Mucosa of stomach (tissue), 1 donor: Measurements from ENCODE around the gene IL1A.

Experiments used
- H3K27me3 ChIP-seq: one replicate; pipeline ENCODE4 v1.7.0; 2013; ENCODE audit warnings: mild to moderate bottlenecking, low read length; ENCODE audit not compliant: control insufficient read depth, insufficient read depth
- H3K36me3 ChIP-seq: one replicate; pipeline ENCODE4 v1.7.0; 2013; ENCODE audit warnings: low read length; ENCODE audit not compliant: control insufficient read depth, insufficient read depth
- H3K4me1 ChIP-seq: one replicate; pipeline ENCODE4 v1.7.0; 2013; ENCODE audit warnings: mild to moderate bottlenecking, low read length; ENCODE audit not compliant: control insufficient read depth, insufficient read depth
- H3K4me3 ChIP-seq: one replicate; pipeline ENCODE4 v1.7.0; 2013; ENCODE audit warnings: low read length
- H3K9ac ChIP-seq: one replicate; pipeline ENCODE4 v1.7.0; 2013; ENCODE audit warnings: mild to moderate bottlenecking, low read length, moderate library complexity
- H3K9me3 ChIP-seq: one replicate; pipeline ENCODE4 v1.7.0; 2013; ENCODE audit warnings: mild to moderate bottlenecking, low read length, moderate library complexity; ENCODE audit not compliant: control insufficient read depth
- donor health status: Pancreatic carcinoma.

IL1A gene

GRCh38 chr2:112749755-112750559 lies 34.3 kb downstream of the IL1A start:
- Histone ChIP-seq H3K36me3 (no peaks in the 10 kb centered on the region), H3K27me3 (no peaks in the 10 kb centered on the region), H3K9ac (no peak overlapping the region), H3K4me3 (no peak overlapping the region), H3K4me1 (peaks cover 3% of the 10 kb centered on the region), H3K9me3 (no peaks in the 10 kb centered on the region)

GRCh38 chr2:112740527-112740926 lies 43.8 kb downstream of the IL1A start:
- Histone ChIP-seq H3K9me3 (no peaks in the 10 kb centered on the region), H3K27me3 (no peaks in the 10 kb centered on the region), H3K4me3 (no peak overlapping the region), H3K36me3 (no peaks in the 10 kb centered on the region), H3K4me1 (peaks cover 24% of the 10 kb centered on the region), H3K9ac (no peak overlapping the region)

GRCh38 chr2:112737542-112738232 lies 46.6 kb downstream of the IL1A start:
- Histone ChIP-seq H3K27me3 (no peaks in the 10 kb centered on the region), H3K9ac (no peak overlapping the region), H3K36me3 (no peaks in the 10 kb centered on the region), H3K9me3 (no peaks in the 10 kb centered on the region), H3K4me3 (no peak overlapping the region), H3K4me1 (peaks cover 24% of the 10 kb centered on the region)

GRCh38 chr2:112733871-112734270 lies 50.4 kb downstream of the IL1A start:
- Histone ChIP-seq H3K4me1 (peaks cover 7% of the 10 kb centered on the region), H3K36me3 (no peaks in the 10 kb centered on the region), H3K9me3 (no peaks in the 10 kb centered on the region), H3K4me3 (no peak overlapping the region), H3K9ac (no peak overlapping the region), H3K27me3 (no peaks in the 10 kb centered on the region)

- Histone ChIP-seq H3K9me3 (no peaks in the 10 kb centered on the region), H3K27me3 (no peaks in the 10 kb centered on the region), H3K4me1 (peaks cover 7% of the 10 kb centered on the region), H3K4me3 (no peak overlapping the region), H3K36me3 (no peaks in the 10 kb centered on the region), H3K9ac (no peak overlapping the region)
These were observed 50.8 kb downstream of the IL1A start for GRCh38 chr2:112733456-112733855.

GRCh38 chr2:112731479-112731878 lies 52.8 kb downstream of the IL1A start:
- no peak overlapping the region for H3K9ac ChIP-seq
- no peaks in the 10 kb centered on the region for H3K27me3 ChIP-seq
- no peak overlapping the region for H3K4me3 ChIP-seq
- no peaks in the 10 kb centered on the region for H3K9me3 ChIP-seq
- no peaks in the 10 kb centered on the region for H3K36me3 ChIP-seq
- peaks cover 7% of the 10 kb centered on the region for H3K4me1 ChIP-seq

GRCh38 chr2:112730791-112731190 lies 53.5 kb downstream of the IL1A start:
- Histone ChIP-seq H3K9ac (no peak overlapping the region), H3K27me3 (no peaks in the 10 kb centered on the region), H3K36me3 (no peaks in the 10 kb centered on the region)

GRCh38 chr2:112730216-112730615 lies 54.1 kb downstream of the IL1A start:
- H3K9me3 ChIP-seq: no peaks in the 10 kb centered on the region
- no peaks in the 10 kb centered on the region for H3K36me3 ChIP-seq
- no peak overlapping the region for H3K4me3 ChIP-seq
- H3K9ac ChIP-seq: no peak overlapping the region
- H3K27me3 ChIP-seq: no peaks in the 10 kb centered on the region
- peaks cover 10% of the 10 kb centered on the region for H3K4me1 ChIP-seq

More at GRCh38 chr2:112730791-112731190, 53.5 kb downstream of the IL1A start:
- no peak overlapping the region for H3K4me3 ChIP-seq
- peaks cover 10% of the 10 kb centered on the region for H3K4me1 ChIP-seq
- no peaks in the 10 kb centered on the region for H3K9me3 ChIP-seq

- H3K4me1 ChIP-seq: peaks cover 10% of the 10 kb centered on the region
- no peaks in the 10 kb centered on the region for H3K36me3 ChIP-seq
- no peaks in the 10 kb centered on the region for H3K27me3 ChIP-seq
- no peak overlapping the region for H3K4me3 ChIP-seq
- H3K9me3 ChIP-seq: no peaks in the 10 kb centered on the region
- no peak overlapping the region for H3K9ac ChIP-seq
These were observed 55.7 kb downstream of the IL1A start for GRCh38 chr2:112728378-112729175.

- H3K4me1 ChIP-seq: peaks cover 10% of the 10 kb centered on the region
- no peaks in the 10 kb centered on the region for H3K27me3 ChIP-seq
- no peak overlapping the region for H3K9ac ChIP-seq
- H3K36me3 ChIP-seq: no peaks in the 10 kb centered on the region
- no peak overlapping the region for H3K4me3 ChIP-seq
- no peaks in the 10 kb centered on the region for H3K9me3 ChIP-seq
These were observed 56.3 kb downstream of the IL1A start for GRCh38 chr2:112728029-112728362.

- H3K27me3 ChIP-seq: no peaks in the 10 kb centered on the region
- H3K4me3 ChIP-seq: no peak overlapping the region
- no peak overlapping the region for H3K9ac ChIP-seq
- no peaks in the 10 kb centered on the region for H3K9me3 ChIP-seq
- H3K4me1 ChIP-seq: peaks cover 10% of the 10 kb centered on the region
- no peaks in the 10 kb centered on the region for H3K36me3 ChIP-seq
These were observed 56.8 kb downstream of the IL1A start for GRCh38 chr2:112727276-112728028.
